NCI-H510A treated with DMSO at 0.1 percent for 48 hours (cell line): ENCODE measurements around the gene ARMC9.
"Not testable (repeated sequence)": the region's sequence is repeated elsewhere in the genome, so short reads cannot be mapped to it uniquely, and the experiment has no call there.

Source experiments
- DNase-seq: peaks from one replicate; lab custom pipeline; 2025; lab: John Stamatoyannopoulos, UW

The ARMC9 gene

DNA sequence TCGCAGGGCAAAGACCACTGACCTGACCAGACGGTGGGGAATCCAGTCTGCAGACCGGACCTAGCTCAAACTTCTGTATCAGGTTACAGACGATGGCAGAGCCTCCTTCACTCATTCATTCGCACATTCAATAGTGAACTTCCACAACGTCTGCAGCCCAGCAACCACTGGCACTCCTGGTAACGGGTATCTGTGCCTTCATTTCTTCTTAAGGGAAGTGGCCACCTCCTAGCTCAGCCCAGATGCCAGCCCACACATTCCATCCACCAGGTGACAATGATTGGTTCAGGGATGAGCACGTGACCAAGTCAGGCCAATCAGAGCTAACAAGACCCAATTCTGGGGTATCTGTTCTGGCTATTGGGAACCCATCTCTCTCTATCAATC lies 15.9 kb upstream of the ARMC9 start:
- DNase-seq, result no peak

DNA sequence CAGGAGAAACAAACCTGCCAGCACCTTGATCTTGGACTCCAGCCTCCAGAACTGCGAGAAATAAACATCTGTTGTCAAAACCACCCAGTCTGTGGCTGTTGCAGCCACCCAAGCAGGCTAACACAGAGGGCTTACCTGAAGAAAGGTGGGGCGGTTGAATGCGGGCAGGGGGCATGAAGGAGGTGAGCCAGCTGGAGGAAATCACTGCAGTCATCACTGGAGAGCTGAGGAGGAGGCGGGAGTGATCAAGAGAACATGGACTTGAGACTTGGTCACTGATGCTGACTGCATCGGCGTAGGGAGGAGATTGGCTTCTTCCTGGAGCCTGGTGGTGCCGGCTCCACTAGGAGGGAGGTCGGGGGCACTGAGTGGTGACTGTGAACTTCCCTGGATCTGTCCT lies 14.6 kb upstream of the ARMC9 start:
- no peak for DNase-seq

DNA sequence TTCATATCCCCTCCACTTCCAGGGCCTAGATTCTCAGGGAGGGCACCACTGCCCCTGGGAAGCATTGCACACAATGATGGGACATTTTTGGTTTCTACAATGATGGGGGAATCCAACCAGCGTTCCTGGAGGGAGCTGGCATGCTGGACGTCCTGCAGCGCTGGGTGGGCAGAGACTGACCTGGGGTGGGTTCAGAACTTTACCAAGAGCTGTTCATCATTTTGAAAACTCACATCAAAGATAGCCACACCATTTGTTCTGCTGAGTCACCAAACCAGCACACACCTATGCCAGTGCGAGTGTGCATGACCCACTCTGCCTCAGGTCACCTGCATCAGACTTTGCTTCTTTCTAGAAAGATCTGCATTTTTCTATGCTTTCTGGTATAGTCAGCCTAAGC lies 14.1 kb upstream of the ARMC9 start:
- no peak for DNase-seq

DNA sequence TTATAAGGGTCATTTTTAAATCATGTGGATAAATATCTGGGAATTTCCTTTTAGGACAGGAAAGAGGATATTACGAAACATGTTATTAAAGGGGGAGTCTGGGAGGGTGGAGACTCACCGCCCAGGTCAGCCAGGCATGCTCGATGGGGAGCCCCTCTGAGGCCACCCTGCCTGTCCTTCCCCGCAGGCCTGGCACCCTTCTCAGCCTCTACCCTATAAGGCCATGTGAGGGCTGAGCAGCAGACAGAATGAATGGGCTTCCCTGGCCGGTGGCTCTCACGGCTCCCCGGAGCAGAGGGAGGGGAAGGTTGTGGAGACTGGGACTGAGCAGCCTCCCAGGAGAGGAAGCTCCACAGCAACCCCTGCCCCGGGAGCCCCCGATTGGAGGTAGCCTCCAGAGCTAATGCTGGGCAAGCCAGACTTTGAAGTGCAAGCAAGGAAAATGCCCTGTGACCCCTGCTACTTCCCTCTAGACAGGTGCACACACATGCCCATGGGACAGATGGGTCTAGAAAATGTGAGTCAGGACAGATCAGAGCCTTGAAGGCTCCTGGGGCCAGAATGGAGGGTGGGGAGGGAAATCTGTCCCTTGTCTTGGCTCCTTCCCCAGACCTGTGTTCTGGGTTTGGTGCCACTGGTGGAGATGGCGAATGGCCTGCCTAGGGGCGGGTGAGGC lies 13.2 kb upstream of the ARMC9 start:
- no peak for DNase-seq

DNA sequence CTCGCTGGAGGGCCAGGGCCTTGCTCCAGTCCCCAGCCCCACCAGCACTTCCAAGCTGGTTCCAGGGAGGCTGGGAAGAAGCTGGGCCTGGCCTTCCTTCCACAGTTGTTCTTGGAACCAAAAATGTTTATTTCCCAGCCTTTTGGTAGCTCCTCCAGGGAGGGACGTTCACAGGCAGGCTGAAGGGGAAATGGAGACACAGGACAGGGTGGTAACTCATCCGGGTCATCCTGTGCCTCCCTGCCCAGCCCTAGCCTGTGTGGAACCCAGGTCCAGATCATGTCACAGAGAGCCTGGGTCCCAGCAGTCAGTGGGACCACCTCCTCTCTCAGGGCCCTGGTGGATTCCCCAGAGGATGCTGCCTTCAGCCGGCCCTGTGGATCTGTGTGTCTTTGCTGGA lies 12.5 kb upstream of the ARMC9 start:
- no peak for DNase-seq

DNA sequence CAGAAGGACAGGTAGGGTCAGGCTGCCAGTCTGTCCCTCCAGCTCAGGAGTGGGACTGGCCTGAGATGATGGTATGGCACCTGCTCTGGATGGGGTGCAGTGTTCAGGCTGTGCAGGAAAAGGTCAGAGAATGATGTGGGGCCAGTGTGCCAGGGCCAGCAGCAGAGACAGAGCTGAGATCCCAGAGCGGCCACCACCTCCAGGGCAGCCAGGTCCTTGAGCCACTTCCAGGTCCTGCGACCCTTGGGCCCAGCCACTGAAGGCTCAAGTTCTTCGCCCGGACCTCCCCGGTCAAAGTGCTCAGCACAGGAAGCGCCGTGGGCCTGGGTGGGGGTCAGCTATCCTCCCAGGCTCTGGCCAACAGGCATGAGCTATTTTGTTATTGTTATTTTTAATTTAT lies 12.1 kb upstream of the ARMC9 start:
- DNase-seq, result no peak

DNA sequence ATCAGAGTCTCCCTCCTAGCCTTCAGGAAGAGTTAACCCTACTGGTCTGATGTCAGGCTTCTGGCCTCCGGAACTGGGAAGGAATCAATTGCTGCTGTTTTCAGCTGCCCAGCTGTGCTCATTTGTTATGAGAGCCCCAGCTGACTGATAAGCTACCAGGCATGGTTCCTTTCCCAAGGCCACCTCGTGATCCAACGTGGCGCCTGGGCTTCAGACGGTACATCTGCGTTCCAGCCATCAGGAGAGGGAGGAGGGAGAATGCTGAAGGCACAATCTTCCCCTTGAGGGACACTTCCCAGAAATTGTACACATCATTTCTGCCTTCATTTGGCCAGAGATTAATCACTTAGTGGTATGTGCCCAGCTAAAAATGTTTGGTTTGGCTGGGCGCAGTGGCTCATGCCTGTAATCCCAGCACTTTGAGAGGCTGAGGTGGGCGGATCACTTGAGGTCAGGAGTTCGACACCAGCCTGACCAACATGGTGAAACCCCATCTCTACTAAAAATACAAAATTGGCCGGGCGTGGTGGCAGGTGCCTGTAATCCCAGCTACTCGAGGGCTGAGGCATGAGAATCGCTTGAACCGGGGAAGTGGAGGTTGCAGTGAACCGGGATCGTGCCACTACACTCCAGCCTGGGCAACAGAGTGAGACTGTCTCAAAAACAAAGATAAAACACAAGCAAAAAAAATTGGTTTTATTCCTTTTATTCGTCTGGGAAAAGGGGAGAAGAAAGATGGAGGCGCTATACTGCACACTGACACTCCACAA lies 10.5 kb upstream of the ARMC9 start:
- DNase-seq, result no peak

DNA sequence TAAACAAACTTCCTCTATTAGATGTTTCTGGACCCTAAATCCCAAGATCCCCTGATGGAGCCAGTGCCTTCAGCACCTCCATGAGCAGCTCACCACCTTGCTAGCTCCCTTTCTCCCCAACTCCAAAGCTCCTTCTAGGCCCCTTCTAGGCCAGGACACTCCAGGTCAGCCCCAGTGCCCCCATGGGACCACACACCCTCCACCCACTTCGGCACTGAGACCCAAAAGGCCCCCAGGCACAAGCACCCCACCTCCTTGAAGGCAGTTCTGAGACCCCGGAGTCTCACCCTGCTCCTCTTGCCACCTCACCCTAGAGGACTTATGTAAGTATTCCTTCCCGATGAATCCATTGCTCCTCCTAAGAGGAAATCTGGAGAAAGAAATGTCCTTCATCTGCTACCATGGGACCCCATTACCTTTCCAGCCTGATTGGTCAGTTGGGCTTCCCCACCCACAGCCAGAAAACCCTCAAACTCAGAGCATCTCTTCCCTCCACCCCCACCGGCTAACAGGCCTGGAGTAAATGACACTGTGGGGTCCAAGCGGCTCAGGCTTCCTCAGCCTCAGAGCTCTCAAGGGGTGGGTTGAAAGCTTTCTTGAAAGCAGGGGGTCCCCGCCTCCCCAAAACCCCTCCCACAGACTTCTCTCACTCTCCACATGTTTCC lies 9.8 kb upstream of the ARMC9 start:
- no peak for DNase-seq

DNA sequence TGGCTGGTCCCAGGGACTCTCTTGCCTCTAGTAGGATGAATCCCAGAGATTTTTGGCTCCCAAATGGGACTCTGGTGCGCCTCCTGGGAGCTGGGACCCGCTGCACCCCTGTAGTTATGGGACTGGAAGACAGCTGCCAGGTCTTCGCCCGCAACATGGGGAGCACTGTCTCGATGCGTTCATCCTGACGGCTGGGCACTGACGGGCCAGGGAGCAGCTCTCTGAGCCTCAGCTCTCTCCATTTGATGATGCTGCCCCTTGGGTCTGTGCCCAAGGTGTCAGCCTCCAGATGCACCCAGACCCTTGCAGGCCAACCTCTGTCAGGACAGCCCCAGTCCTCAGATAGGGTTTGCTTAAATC lies 9.3 kb upstream of the ARMC9 start:
- DNase-seq, result no peak

DNA sequence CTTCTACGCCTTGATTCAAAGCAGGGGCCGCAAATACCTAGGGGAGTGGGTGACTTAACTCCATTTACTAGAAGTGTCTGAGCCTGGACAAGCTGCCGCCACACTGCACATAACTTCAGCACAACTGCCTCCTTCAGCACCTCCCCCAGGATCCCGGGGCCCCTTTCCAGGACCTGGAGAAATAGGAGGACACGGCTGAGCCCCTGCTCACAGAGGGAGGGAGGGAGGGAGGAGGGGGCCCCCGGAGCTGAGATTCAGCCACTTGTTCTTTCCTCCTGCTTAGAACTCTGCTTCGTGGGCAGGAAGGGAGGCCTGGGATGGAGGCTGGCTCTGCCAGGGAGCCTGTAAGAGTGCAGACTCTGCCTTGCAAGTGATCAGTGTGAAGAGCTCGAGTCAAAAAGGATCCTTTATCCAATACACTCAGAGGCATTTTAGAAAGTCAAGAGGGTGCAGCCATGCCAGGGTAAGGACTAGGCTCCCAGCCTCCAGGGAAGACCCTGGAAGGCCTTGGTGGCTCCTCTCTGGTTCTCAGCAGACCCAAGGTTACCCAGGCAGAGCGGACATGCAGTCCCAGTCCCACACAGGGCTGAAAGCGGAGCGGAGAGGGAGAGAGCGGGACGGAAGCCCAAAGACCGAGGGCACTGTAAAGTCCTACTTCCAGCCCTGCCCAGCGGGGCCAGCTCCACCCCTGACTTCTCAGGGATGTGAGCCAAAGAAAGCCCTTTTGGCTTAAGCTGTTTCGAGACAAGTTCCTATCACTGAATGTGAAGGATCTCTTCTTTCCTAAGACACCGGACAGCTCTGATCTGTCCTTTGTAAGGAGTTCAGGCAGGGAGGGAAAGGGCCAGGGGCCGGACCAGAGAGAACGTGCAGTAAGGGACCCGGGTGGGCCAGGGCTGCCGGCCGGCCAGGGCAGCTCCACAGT lies 8.6 kb upstream of the ARMC9 start:
- DNase-seq, result no peak

DNA sequence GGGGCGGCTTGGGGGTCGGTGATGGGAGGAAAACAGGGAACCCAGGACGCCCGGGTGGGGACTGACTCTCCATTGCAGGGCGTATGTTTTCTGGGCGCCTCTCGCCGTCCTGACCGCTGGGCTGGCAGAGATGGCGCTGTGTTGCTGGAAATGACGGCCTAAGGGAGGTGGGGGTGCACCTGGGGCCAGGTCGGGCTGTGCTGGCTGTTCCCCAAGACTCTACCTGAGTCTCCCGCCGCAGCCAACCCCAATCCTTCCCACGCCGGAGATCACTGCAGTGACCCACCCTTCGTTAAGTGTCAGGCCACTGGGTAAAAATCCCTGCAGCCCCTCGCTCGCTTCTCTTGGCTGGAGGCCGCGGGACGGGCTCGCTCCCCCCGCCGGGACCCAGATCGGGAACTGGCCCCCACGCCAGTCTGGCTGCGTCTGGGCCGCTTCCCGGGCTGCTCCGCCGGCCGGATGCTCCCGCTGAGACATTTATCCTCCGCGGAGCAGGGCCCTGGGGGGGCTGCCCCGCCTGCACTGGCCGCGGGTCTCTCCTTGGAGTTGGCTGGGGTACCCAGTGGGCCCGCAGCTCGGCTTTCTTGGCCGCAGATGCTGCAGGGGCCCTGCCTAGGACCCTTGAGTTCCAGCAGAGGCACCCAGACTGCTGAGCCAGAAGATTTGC lies 7.8 kb upstream of the ARMC9 start:
- no peak for DNase-seq

DNA sequence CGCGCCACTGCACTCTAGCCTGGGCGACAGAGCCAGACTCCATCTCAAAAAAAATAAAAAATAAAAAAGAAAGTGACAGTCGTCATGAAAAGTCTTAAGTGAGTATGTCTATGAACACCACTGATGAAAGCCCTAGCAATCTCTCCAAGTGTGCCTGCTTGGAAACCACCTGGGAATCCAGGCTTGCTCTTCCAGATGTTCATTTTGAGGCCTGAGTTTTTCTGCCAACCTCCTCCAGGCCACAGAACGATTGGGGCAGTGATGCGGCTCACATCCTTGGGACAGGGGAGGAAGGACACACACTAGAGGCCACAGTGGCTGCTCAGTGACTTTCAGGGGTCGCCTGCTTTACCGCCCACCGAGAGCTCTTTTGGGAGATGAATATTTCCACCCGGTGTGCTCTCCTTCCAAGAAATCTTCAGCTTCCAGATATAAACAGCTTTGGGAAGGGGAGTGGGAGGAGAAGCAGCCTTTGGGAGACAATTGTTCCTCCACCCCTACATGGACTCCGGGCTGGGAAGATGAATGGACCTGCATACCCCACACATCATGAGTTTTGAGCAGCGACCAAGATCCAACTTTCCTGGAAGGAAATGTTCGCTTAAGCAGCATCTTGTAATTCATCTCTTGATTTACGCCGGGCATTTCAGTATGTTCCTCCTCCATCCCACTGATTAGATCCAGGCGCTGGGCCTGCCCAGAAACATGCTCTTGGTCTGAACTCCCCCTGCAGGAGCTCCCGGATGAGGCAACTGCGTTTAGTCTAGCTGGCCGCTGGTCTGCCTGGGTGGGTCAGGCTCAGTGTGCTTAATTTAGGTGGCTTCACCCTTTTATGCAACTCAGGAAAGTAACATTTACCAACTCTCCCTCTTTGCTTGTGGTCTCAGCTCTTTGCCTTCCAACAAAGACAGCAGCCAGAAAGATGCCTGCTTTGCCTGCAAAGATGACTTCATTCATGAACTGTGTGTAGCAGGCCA lies 6.2 kb upstream of the ARMC9 start:
- peak; percentile 72 for DNase-seq

DNA sequence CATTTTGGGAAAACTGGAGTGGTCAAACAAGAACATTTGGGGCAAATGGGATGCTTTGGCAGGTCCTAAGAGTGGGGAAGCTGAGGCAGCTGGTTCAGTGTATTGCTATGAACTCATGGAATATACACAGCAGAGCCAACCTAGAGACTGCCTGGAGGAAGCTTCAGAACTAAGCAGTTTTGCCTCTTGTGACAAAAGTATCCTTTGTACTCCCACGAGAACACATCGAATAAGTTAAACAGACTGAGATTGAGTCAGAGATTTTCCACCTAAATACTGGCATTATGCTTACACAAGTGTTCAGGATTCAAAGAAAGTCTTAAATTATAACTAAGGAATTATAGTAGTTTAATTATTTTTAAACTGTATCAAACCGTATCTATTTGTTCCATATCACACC lies 5.2 kb upstream of the ARMC9 start:
- DNase-seq, result no peak

DNA sequence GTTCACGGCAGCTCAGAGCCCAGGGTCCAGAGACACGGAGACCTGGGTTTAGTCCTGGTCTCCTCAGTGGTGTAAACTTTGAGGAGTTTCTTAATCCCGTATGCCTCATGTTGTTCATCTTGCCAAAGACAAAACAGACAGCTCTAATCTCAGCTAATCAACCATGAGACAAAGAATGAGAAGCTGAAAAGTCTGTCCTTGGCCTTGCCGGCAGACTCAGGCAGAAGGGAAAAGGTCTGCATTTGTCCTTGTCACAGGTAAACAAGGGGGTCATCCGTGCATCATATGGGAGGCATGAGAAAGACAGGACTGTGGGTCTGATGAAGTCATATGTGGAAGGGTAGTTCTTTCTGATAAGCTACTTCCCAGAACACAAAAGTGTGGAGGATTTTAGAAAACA lies 1.8 kb upstream of the ARMC9 start:
- no peak for DNase-seq

DNA sequence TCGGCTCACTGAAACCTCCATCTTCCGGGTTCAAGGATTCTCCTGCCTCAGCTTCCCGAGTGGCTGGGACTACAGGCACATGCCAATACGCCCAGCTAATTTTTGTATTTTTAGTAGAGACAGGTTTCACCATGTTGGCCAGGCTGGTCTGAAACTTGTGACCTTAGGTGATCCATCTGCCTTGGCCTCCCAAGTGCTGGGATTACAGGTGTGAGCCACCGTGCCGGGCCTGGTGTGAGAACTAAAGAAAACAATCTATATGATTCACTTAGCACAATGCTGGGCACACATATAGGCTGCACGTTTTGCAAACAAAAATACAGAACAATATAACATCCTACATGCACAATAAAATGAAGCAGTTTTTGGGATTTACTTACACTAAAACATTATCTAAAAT lies 1.2 kb upstream of the ARMC9 start:
- not testable (repeated sequence) for DNase-seq

DNA sequence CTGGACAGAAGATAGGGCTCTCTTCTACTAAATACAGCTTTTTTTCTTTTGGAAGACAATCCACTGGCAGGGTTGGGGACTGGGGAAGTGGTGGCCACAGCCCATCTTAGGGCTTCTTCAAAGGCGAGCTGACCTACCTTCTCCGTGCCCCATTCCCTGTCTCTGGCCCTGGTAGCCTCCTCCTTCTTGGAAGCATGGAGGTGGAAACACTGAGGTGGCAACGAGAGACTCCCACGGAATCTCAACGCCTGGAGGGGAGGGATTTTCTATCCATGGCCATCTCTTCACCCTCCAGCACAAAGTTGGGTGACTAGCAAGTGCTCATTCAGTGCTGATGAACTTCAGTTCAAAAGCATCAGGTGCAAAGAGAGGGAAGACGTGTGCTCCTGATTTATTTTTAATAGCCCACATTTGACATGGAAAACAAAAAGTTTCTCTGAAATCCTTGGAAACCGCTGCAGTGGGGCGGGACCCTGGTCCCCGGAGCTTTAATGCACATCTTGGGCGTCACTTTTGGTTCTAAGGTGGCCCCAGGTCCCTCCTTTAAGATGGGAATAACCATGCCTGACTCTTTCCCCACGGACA lies 633 bp upstream of the ARMC9 start:
- DNase-seq, result no peak

DNA sequence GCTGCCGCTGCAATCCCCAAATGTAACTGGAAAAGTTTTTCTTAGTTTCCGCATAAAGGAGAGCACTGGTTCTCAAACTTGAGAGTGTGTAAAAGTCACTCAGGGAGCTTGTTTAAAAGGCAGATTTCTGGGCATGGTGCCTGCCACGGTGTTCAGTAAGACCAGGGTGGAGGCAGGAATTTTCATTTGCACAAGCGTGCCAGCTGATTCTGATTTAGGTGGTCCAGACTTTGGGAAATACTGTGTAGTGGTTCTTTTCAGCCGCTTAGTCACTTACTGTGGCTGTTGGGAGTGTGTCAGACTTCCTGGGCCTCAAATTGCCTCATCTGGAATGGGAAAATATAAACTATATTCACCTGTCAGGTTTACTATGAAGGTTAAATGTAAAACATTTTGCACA lies 788 bp downstream of the ARMC9 start:
- DNase-seq, result no peak

DNA sequence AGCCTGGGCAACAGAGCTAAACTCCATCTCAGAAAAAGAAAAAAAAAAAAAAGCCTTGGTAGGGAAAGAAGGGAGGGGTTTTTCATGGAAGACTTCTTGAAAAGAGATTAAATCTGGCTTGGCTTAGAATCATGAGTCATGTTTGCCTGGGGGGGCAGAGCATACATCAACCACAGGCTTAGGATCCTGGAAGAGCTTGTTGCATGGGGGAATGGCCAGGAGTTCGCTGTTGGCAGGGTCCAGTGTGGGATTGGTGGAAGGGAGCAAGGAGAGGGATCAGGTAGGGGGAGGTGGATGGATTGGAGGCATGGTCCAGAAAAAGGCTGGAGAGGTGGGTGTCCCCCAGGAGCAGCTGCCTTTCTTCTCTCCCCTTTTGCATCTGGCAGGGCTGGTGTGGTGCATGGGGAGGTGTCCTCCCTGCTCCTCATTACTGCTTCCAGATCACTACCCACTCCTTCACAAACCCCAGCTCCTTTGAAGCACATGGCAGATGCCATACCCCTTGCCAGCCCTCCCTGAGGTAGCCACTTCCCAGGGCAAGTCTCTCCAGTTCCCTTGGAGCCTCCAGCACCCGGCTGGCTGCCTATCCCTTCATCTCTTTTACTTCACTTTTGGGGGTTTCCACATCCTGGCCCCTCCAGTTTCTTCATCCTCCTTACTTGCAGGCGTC lies 2.5 kb downstream of the ARMC9 start:
- DNase-seq, result no peak

DNA sequence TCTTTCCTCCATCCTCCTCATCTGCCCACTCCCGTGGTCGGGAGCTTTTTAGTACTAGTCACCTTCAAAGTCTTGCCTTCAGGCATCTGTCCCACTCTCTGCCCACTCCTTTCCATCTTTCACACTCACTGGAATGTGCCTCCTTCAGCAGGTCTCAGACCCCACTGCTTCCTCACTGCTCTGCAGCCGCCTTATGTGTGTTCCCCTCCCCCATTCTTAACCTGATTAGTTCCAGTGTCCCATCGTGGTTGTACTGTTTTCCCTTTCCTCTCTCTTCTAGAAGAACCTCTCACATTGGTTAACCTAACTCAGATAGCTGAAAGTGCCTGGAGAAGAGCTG lies 3.0 kb downstream of the ARMC9 start:
- DNase-seq, result no peak

DNA sequence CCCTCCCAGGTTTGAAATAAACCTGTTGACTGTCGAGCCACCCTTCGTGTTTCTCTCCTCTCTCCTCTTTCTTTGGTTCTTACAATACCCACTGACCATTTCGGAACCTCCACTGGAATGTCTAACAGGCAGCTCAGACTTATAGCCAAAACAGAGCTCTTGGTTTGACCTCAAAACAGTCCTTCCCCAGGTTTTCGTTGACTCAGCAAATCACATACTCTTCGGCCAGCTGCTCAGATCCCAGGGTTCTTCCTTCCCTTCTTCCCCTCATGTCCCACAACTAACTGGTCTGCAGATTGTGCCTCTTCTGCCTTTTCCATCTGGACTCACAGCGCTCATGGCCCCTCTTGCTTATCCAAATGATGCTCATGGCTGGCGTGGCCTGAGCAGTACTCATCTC lies 4.7 kb downstream of the ARMC9 start:
- no peak for DNase-seq
